DOHH2 (cell line): ENCODE data around the gene KIF18A.

Experiments used
- H3F3A ChIP-seq: fragments of 200-600 bp; sonication (generic), shearing (Covaris generic); 2 replicates; pipeline ENCODE4 v1.6.0; 2016; ENCODE audit warnings: antibody characterized with exemption, mild to moderate bottlenecking; ENCODE audit not compliant: control insufficient read depth, insufficient read depth
- H3K27ac ChIP-seq: fragments of 200-600 bp; sonication (generic); 2 replicates; pipeline ENCODE4 v1.5.1; 2014; ENCODE audit warnings: low read depth, mild to moderate bottlenecking, low read length, moderate library complexity
- H3K27me3 ChIP-seq: fragments of 200-600 bp; sonication (generic); 2 replicates; pipeline ENCODE4 v1.6.1; 2014; ENCODE audit warnings: mild to moderate bottlenecking, low read length, mixed read lengths; ENCODE audit not compliant: control insufficient read depth
- H3K36me3 ChIP-seq: fragments of 200-600 bp; sonication (generic); 2 replicates; pipeline ENCODE4 v1.6.1; 2014; ENCODE audit warnings: mild to moderate bottlenecking, low read length, moderate library complexity, mixed read lengths; ENCODE audit not compliant: control insufficient read depth
- H3K4me1 ChIP-seq: fragments of 200-600 bp; sonication (generic); 2 replicates; pipeline ENCODE4 v1.6.1; 2014; ENCODE audit warnings: mild to moderate bottlenecking, low read length, mixed read lengths; ENCODE audit not compliant: control insufficient read depth
- H3K4me2 ChIP-seq: fragments of 200-600 bp; sonication (generic); 2 replicates; pipeline ENCODE4 v1.6.0; 2014; ENCODE audit warnings: mild to moderate bottlenecking, low read length, moderate library complexity
- H3K4me3 ChIP-seq: fragments of 200-600 bp; sonication (generic); 2 replicates; pipeline ENCODE4 v1.5.1; 2014; ENCODE audit warnings: mild to moderate bottlenecking, low read length, mixed read lengths
- H3K79me2 ChIP-seq: fragments of 200-600 bp; sonication (generic); 2 replicates; pipeline ENCODE4 v1.6.1; 2014; ENCODE audit warnings: mild to moderate bottlenecking, low read length, mixed read lengths; ENCODE audit not compliant: control insufficient read depth
- H3K9me2 ChIP-seq: fragments of 200-600 bp; sonication (generic); replicated peaks from 2 replicates; pipeline ENCODE4 v1.6.1; 2014; ENCODE audit warnings: mild to moderate bottlenecking, low read length, mixed read lengths; ENCODE audit not compliant: control insufficient read depth
- H3K9me3 ChIP-seq: fragments of 200-600 bp; sonication (generic); 2 replicates; pipeline ENCODE4 v1.6.1; 2014; ENCODE audit warnings: antibody characterized with exemption, low read length, mixed read lengths; ENCODE audit not compliant: control insufficient read depth, insufficient read depth
- H4K20me1 ChIP-seq: fragments of 200-600 bp; sonication (generic); 2 replicates; pipeline ENCODE4 v1.6.0; 2014; ENCODE audit warnings: low read depth, mild to moderate bottlenecking, antibody characterized with exemption, low read length, moderate library complexity; ENCODE audit not compliant: control insufficient read depth, insufficient read depth
- EZH2phosphoT487 ChIP-seq: fragments of 200-600 bp; sonication (generic); IDR thresholded peaks from 2 replicates; pipeline ENCODE4 v1.6.1; 2017; ENCODE audit warnings: borderline replicate concordance, mild to moderate bottlenecking, antibody characterized with exemption, low read length, moderate library complexity, mixed read lengths
- TF ChIP-seq, protein P1 (sequence below): fragments of 200-600 bp; sonication (generic); IDR thresholded peaks from one replicate; pipeline ENCODE4 v1.5.1; 2014; ENCODE audit warnings: antibody characterized with exemption, mild to moderate bottlenecking, low read depth, low read length; ENCODE audit not compliant: poor library complexity, severe bottlenecking

The KIF18A gene

DNA sequence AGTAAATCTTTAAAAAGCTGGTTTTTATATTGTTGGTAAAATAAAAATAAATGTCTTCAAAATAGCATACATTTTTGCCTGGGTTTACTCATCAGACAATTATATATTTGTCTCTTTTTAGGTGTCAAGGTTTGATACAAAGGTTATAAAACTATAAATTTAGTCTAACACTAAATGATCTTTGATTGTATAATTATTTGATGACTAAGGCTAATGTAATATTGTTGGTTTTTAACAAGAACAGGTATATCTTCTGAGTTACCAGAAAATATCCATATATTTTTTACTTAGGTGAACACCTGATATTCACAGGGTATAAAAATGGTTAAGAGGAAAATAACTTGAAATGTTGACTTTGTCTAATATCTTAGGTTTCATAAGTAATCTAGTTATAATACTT is 104.3 kb downstream of the KIF18A start:
- Histone ChIP-seq H3K27ac (no peak overlapping the region), H3K9me3 (peaks cover 17% of the 10 kb centered on the region; the same call in 1 of the 2 replicates), H3K36me3 (peaks cover 2% of the 10 kb centered on the region), H3F3A (no peaks in the 10 kb centered on the region), H3K4me3 (no peak overlapping the region), H4K20me1 (no peaks in the 10 kb centered on the region), H3K9me2 (no peaks in the 10 kb centered on the region), H3K4me1 (no peaks in the 10 kb centered on the region), H3K27me3 (no peaks in the 10 kb centered on the region), H3K79me2 (no peaks in the 10 kb centered on the region), H3K4me2 (no peak overlapping the region)
- TF ChIP-seq, protein P1, sequence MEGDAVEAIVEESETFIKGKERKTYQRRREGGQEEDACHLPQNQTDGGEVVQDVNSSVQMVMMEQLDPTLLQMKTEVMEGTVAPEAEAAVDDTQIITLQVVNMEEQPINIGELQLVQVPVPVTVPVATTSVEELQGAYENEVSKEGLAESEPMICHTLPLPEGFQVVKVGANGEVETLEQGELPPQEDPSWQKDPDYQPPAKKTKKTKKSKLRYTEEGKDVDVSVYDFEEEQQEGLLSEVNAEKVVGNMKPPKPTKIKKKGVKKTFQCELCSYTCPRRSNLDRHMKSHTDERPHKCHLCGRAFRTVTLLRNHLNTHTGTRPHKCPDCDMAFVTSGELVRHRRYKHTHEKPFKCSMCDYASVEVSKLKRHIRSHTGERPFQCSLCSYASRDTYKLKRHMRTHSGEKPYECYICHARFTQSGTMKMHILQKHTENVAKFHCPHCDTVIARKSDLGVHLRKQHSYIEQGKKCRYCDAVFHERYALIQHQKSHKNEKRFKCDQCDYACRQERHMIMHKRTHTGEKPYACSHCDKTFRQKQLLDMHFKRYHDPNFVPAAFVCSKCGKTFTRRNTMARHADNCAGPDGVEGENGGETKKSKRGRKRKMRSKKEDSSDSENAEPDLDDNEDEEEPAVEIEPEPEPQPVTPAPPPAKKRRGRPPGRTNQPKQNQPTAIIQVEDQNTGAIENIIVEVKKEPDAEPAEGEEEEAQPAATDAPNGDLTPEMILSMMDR = no peak
- TF ChIP-seq EZH2phosphoT487 = no peak

- H3K79me2 ChIP-seq = no peaks in the 10 kb centered on the region
- H4K20me1 ChIP-seq = no peaks in the 10 kb centered on the region
- H3K4me1 ChIP-seq = no peaks in the 10 kb centered on the region
- no peak overlapping the region for H3K27ac ChIP-seq
- no peaks in the 10 kb centered on the region for H3F3A ChIP-seq
- peaks cover 2% of the 10 kb centered on the region for H3K36me3 ChIP-seq
- H3K27me3 ChIP-seq = no peaks in the 10 kb centered on the region
- no peak overlapping the region for H3K4me3 ChIP-seq
- no peaks in the 10 kb centered on the region for H3K9me2 ChIP-seq
- H3K4me2 ChIP-seq = no peak overlapping the region
- H3K9me3 ChIP-seq = peaks cover 17% of the 10 kb centered on the region; the same call in 1 of the 2 replicates
- no peak for TF ChIP-seq EZH2phosphoT487
- TF ChIP-seq, protein P1 = no peak
Measured at GRCh38 chr11:27998552-27998951, 109.4 kb downstream of the KIF18A start.

DNA sequence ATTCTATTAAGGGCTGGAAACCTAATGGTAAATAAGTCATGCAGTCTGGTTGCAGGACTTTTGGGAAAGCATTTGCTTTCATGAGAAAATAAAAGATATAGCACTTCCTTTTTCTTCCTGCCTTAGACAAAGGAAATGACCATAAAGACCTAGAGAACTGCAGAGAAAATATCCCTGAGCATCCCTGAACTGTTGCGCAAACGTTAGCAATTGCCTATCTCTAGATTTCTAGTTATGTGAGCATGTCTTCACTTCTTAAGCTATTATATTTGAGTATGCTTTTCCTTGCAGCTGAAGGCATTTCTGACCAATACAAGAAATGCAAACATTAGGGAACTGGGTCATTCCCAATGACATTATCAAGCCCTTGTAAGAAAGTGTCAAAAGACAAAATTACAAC is 110.6 kb downstream of the KIF18A start:
- H3F3A ChIP-seq = no peaks in the 10 kb centered on the region
- H4K20me1 ChIP-seq = no peaks in the 10 kb centered on the region
- TF ChIP-seq, protein P1 = no peak
- no peak for TF ChIP-seq EZH2phosphoT487
- H3K27ac ChIP-seq = no peak overlapping the region
- peaks cover 2% of the 10 kb centered on the region; the same call in 1 of the 2 replicates for H3K36me3 ChIP-seq
- no peaks in the 10 kb centered on the region for H3K4me1 ChIP-seq
- H3K27me3 ChIP-seq = no peaks in the 10 kb centered on the region
- peaks cover 12% of the 10 kb centered on the region; the same call in 1 of the 2 replicates for H3K9me3 ChIP-seq
- no peak overlapping the region for H3K4me3 ChIP-seq
- H3K4me2 ChIP-seq = no peak overlapping the region
- H3K79me2 ChIP-seq = no peaks in the 10 kb centered on the region
- H3K9me2 ChIP-seq = no peaks in the 10 kb centered on the region
